ENCODE measurements around the gene CTXND1. TPM values are rescaled to one million over a fixed set of nuclear protein-coding genes. Genes with fewer than 3 reads are reported as not detected.

Gene CTXND1
- total RNA-seq, 1 experiment from 2014 or later: 0.04 TPM

GRCh38 chr15:80216141-80216540 is 35.9 kb downstream of the CTXND1 start:
- peaks cover 15% of the 10 kb centered on the region for H3K9me3 Mint-ChIP-seq
- ATAC-seq (no peak), DNase-seq (ENCODE audit: low spot score) (no peak)
- H3K4me1 Mint-ChIP-seq: no peaks in the 10 kb centered on the region
- no peaks in the 10 kb centered on the region; the same call in 1 of the 2 replicates for H3K36me3 Mint-ChIP-seq
- no peaks in the 10 kb centered on the region for H3K27me3 Mint-ChIP-seq (ENCODE audit: low read depth)
- TF ChIP-seq USF1 (CRISPR knock-in tag; IDR thresholded peaks at IDR 0.05) (no peak), ATF3 (CRISPR knock-in tag; conservative IDR thresholded peaks at IDR 0.05) (no peak), AR (CRISPR knock-in tag; IDR thresholded peaks at IDR 0.05) (no peak), ESRRA (CRISPR knock-in tag; IDR thresholded peaks at IDR 0.05; ENCODE audit: borderline replicate concordance) (no peak), GTF2I (CRISPR knock-in tag; conservative IDR thresholded peaks at IDR 0.05) (no peak), MXD4 (CRISPR knock-in tag; IDR thresholded peaks at IDR 0.05; ENCODE audit: borderline replicate concordance) (no peak), ZNF416 (CRISPR knock-in tag; IDR thresholded peaks at IDR 0.05) (no peak), ERG (CRISPR knock-in tag; IDR thresholded peaks at IDR 0.05) (no peak), TEAD1 (CRISPR knock-in tag; IDR thresholded peaks at IDR 0.05) (no peak), ZNF671 (CRISPR knock-in tag; IDR thresholded peaks at IDR 0.05) (no peak), ZNF396 (CRISPR knock-in tag; IDR thresholded peaks at IDR 0.05; ENCODE audit: borderline replicate concordance) (no peak), PREB (CRISPR knock-in tag; IDR thresholded peaks at IDR 0.05; ENCODE audit: borderline replicate concordance) (no peak), ATF6 (CRISPR knock-in tag; IDR thresholded peaks at IDR 0.05) (no peak), ZMAT4 (CRISPR knock-in tag; IDR thresholded peaks at IDR 0.05) (no peak)
- H3K27ac Mint-ChIP-seq: no peak overlapping the region
- CTCF ChIA-PET: no interaction called here
- no peak overlapping the region for H3K4me3 Mint-ChIP-seq
- POLR2A ChIA-PET: no interaction called here

- POLR2A ChIA-PET: no interaction called here
- Mint-ChIP-seq H3K9me3 (peaks cover 15% of the 10 kb centered on the region), H3K27me3 (ENCODE audit: low read depth) (no peaks in the 10 kb centered on the region), H3K4me1 (no peaks in the 10 kb centered on the region), H3K4me3 (no peak overlapping the region), H3K36me3 (no peaks in the 10 kb centered on the region; the same call in 1 of the 2 replicates), H3K27ac (no peak overlapping the region)
- ATAC-seq (no peak), DNase-seq (ENCODE audit: low spot score) (no peak)
- CTCF ChIA-PET: no interaction called here
- TF ChIP-seq E2F5 (CRISPR knock-in tag; IDR thresholded peaks at IDR 0.05) (no peak), CREB1 (CRISPR knock-in tag; IDR thresholded peaks at IDR 0.05) (no peak), GRHL2 (CRISPR knock-in tag; IDR thresholded peaks at IDR 0.05; ENCODE audit: insufficient replicate concordance, severe bottlenecking) (no peak), ARID4B (CRISPR knock-in tag; IDR thresholded peaks at IDR 0.05; ENCODE audit: borderline replicate concordance) (no peak), FOXK1 (CRISPR knock-in tag; IDR thresholded peaks at IDR 0.05) (no peak), NR1H2 (CRISPR knock-in tag; IDR thresholded peaks at IDR 0.05) (no peak)
These were observed 37.1 kb downstream of the CTXND1 start for GRCh38 chr15:80214910-80215309.

Data from WTC11 (cell line).